ENCODE results near the gene ANKS1B.

The ANKS1B gene

DNA sequence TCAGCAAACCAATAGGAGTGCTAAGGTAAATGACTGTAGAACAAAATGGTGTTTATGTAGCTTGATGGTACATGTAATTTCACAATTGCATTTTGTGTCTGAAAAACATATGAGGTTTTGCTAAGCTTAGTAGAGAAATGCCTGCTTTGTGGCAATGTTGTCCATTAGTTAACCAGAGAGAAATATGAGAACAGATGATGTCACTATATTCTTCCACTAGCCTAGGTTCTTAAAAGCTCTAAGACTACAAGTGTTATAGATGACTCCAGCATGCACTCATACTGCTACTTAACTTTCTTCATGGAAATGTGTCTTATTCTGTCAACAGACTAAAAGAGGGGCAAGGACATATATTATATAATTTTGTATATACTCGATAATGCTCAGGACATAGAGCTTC lies 1030.2 kb downstream of the ANKS1B start:
- no peak overlapping the region for H3K27ac ChIP-seq
- no peak for DNase-seq
- TF ChIP-seq, protein P1, sequence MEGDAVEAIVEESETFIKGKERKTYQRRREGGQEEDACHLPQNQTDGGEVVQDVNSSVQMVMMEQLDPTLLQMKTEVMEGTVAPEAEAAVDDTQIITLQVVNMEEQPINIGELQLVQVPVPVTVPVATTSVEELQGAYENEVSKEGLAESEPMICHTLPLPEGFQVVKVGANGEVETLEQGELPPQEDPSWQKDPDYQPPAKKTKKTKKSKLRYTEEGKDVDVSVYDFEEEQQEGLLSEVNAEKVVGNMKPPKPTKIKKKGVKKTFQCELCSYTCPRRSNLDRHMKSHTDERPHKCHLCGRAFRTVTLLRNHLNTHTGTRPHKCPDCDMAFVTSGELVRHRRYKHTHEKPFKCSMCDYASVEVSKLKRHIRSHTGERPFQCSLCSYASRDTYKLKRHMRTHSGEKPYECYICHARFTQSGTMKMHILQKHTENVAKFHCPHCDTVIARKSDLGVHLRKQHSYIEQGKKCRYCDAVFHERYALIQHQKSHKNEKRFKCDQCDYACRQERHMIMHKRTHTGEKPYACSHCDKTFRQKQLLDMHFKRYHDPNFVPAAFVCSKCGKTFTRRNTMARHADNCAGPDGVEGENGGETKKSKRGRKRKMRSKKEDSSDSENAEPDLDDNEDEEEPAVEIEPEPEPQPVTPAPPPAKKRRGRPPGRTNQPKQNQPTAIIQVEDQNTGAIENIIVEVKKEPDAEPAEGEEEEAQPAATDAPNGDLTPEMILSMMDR (IDR thresholded peaks at IDR 0.05; ENCODE audit: low read depth, low read length), result no peak
- H3K27me3 ChIP-seq (ENCODE audit: insufficient read depth, low read depth, severe bottlenecking), result no peaks in the 10 kb centered on the region
- no peak overlapping the region for H3K4me3 ChIP-seq (ENCODE audit: low read depth, low read length)
- H3K9me3 ChIP-seq (ENCODE audit: severe bottlenecking), result no peaks in the 10 kb centered on the region
- no peaks in the 10 kb centered on the region for H3K36me3 ChIP-seq

DNA sequence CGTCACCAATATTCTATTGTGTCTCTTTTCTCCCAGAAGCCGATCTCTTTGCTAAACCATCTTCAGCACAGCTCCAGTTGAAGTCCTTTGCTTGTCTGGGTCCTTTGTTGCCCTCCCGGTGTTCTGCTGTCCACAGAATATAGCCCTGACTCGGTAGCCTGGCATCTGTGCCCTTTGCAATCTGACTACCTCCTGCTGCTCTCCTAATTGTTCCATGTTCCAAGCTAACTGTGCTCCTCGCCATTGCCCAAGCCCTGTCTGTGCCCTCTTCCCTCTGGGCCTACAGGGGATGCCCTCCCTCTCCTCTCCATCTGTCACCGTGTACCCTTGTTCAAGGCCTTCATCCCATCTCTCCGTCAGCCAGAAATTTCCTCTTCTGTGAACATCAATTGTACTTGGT lies 1033.3 kb downstream of the ANKS1B start:
- no peak for DNase-seq
- Histone ChIP-seq H3K27ac (no peak overlapping the region), H3K4me3 (ENCODE audit: low read depth, low read length) (no peak overlapping the region), H3K36me3 (no peaks in the 10 kb centered on the region), H3K9me3 (ENCODE audit: severe bottlenecking) (no peaks in the 10 kb centered on the region), H3K27me3 (ENCODE audit: insufficient read depth, low read depth, severe bottlenecking) (no peaks in the 10 kb centered on the region)
- TF ChIP-seq, protein P1 (IDR thresholded peaks at IDR 0.05; ENCODE audit: low read depth, low read length), result no peak

DNA sequence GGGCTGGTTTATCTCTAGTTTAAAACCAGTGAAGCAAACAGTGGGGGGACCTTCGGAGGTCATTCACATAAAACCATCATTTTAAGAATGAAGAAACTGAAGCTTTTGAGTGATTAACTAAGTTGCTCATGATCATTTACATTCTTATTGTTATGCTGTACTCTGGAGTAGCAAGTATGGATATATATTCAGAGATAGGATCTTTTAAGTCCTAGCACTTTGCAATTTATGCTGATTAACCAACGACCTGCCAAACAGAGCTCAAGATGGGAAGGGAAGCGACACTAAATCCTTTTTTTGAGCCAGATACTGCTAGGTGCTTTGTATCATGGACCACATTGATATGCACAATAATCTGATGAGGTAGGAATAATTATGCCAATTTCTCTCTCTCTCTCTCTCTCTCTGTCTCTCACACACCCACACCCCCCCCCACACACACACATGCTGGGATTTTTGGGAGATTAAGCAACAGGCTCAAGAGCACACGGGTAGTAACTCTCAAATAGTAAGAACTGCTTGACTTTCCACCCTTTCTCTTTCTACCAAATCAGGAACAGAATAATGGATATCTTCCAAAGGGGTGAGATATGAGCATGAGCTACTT lies 1036.3 kb downstream of the ANKS1B start:
- H3K4me3 ChIP-seq (ENCODE audit: low read depth, low read length), result no peak overlapping the region
- DNase-seq, result no peak
- no peaks in the 10 kb centered on the region for H3K9me3 ChIP-seq (ENCODE audit: severe bottlenecking)
- H3K36me3 ChIP-seq, result no peaks in the 10 kb centered on the region
- TF ChIP-seq, protein P1 (IDR thresholded peaks at IDR 0.05; ENCODE audit: low read depth, low read length), result no peak
- H3K27me3 ChIP-seq (ENCODE audit: insufficient read depth, low read depth, severe bottlenecking), result no peaks in the 10 kb centered on the region
- no peak overlapping the region for H3K27ac ChIP-seq

DNA sequence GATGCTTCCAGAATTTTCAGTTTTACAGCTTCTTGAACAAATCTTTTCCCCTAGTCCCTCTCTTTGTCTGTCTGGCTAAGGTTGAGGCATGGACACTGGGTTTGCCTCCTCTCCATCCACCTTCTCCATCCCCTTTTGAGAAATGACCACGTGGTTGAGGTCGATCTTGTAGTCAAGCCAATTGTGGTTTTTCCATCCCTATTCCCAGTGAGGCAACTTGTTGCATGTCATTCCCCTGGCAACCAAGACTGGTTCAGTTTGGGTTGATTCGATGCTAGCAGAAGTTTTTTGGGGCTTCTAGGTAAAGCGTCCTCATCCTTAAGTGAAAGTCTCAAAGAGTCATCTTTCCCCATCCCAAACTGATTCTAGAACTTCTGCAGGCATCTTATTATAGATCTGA lies 1038.9 kb downstream of the ANKS1B start:
- no peaks in the 10 kb centered on the region for H3K36me3 ChIP-seq

DNA sequence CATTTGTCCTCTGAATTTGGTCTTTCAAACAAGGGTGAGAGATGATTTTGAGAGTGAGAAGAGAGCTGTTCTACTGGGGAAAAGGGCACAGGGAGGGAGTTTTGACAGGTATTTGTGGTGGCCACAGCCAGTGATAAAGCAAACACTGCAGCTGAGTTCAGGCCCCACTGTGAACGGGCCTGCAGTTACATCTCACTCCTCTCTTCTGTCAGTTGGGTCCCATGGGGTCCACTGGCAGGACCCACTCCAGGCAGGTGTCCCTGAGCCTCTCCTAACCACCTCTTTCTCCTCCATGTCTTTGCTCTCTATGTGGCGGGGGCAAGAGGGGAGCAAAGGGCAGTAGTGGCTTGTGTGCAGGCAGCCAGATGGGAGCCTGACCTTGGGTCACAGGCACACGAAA lies 1044.8 kb downstream of the ANKS1B start:
- Histone ChIP-seq H3K27me3 (ENCODE audit: insufficient read depth, low read depth, severe bottlenecking) (no peaks in the 10 kb centered on the region), H3K9me3 (ENCODE audit: severe bottlenecking) (no peaks in the 10 kb centered on the region), H3K36me3 (no peaks in the 10 kb centered on the region), H3K27ac (no peak overlapping the region), H3K4me3 (ENCODE audit: low read depth, low read length) (no peak overlapping the region)
- TF ChIP-seq, protein P1 (IDR thresholded peaks at IDR 0.05; ENCODE audit: low read depth, low read length), result no peak
- DNase-seq, result no peak

More for the DNA sequence above, 1038.9 kb downstream of the ANKS1B start:
- DNase-seq, result no peak
- Histone ChIP-seq H3K9me3 (ENCODE audit: severe bottlenecking) (no peaks in the 10 kb centered on the region), H3K27ac (no peak overlapping the region), H3K27me3 (ENCODE audit: insufficient read depth, low read depth, severe bottlenecking) (no peaks in the 10 kb centered on the region), H3K4me3 (ENCODE audit: low read depth, low read length) (no peak overlapping the region)
- TF ChIP-seq, protein P1 (IDR thresholded peaks at IDR 0.05; ENCODE audit: low read depth, low read length), result no peak

DNA sequence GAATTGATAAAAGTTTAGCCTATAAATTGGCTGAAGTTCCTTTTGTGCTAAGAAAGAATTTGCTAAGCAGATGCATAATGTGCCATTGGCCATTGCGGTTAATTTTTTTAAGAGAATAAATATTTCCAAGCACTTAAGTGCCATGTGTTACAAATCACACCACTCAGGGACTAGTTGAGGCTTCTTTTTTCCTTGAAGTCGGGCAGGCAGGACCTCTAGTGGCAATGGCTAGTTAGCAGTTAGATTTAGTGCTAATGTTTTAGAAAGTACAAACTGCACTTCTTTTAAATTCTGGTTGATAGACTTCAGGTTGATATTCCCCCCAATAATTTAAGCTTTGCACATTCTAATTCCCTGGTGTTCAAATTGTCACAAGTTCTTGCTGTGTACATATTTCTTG lies 1045.4 kb downstream of the ANKS1B start:
- Histone ChIP-seq H3K27me3 (ENCODE audit: insufficient read depth, low read depth, severe bottlenecking) (no peaks in the 10 kb centered on the region), H3K36me3 (no peaks in the 10 kb centered on the region), H3K27ac (no peak overlapping the region), H3K9me3 (ENCODE audit: severe bottlenecking) (no peaks in the 10 kb centered on the region), H3K4me3 (ENCODE audit: low read depth, low read length) (no peak overlapping the region)
- TF ChIP-seq, protein P1 (IDR thresholded peaks at IDR 0.05; ENCODE audit: low read depth, low read length), result peak; percentile 52
- peak; percentile 31 for DNase-seq
